LHCN-M2 (cell line): ENCODE measurements around the gene ATP11A. TPM values are rescaled to one million over a fixed set of nuclear protein-coding genes. Genes with fewer than 3 reads are reported as not detected.

ENCODE experiments used
- DNase-seq: peaks from one replicate; pipeline ENCODE4 v3.0.0-alpha.2; 2012; ENCODE audit warnings: low read depth
- polyA plus RNA-seq: library from polyadenylated mRNA; unstranded; fragments of >200 nt; gene quantifications from one replicate; pipeline ENCODE4 v1.2.1, GENCODE V29; 2012; ENCODE audit warnings: missing spikeins
- total RNA-seq: library from RNA; depleted of rRNA; stranded (reverse); fragments of >200 nt; gene quantifications from 2 replicates; pipeline ENCODE4 v1.2.3, GENCODE V29; 2014; rRNA removed

Gene ATP11A
- 6.0 and 6.7 TPM in 2 replicates for total RNA-seq
- polyA plus RNA-seq: 4.1 TPM

GRCh38 chr13:112689303-112690245, at the start of gene ATP11A:
Gene ATP11A (plus strand): TSS chr13:112690038. CDS start chr13:112690417, 379 bp downstream.
- DNase-seq: peak; percentile 88

- no peak for DNase-seq
Measured at GRCh38 chr13:112641456-112642089, 48.3 kb upstream of the ATP11A start.

GRCh38 chr13:112642090-112642460, 47.8 kb upstream of the ATP11A start:
- no peak for DNase-seq

- DNase-seq: no peak
Measured at GRCh38 chr13:112643759-112644459, 45.9 kb upstream of the ATP11A start.

GRCh38 chr13:112645327-112645914, 44.4 kb upstream of the ATP11A start:
- no peak for DNase-seq

- DNase-seq: no peak
Measured at GRCh38 chr13:112647256-112647655, 42.6 kb upstream of the ATP11A start.

- DNase-seq: no peak
Measured at GRCh38 chr13:112648101-112648500, 41.7 kb upstream of the ATP11A start.

GRCh38 chr13:112648966-112649690, 40.7 kb upstream of the ATP11A start:
- DNase-seq: no peak

GRCh38 chr13:112651311-112651710, 38.5 kb upstream of the ATP11A start:
- no peak for DNase-seq

- peak; percentile 4 for DNase-seq
Measured at GRCh38 chr13:112651750-112652511, 37.9 kb upstream of the ATP11A start.

GRCh38 chr13:112652512-112653070, 37.2 kb upstream of the ATP11A start:
- DNase-seq: no peak

- no peak for DNase-seq
Measured at GRCh38 chr13:112653071-112653470, 36.8 kb upstream of the ATP11A start.

GRCh38 chr13:112655913-112656312, 33.9 kb upstream of the ATP11A start:
- DNase-seq: no peak

GRCh38 chr13:112657850-112658445, 31.9 kb upstream of the ATP11A start:
- DNase-seq: peak; percentile 51

- no peak for DNase-seq
Measured at GRCh38 chr13:112658808-112659207, 31.0 kb upstream of the ATP11A start.

GRCh38 chr13:112661291-112661690, 28.5 kb upstream of the ATP11A start:
- no peak for DNase-seq

- no peak for DNase-seq
Measured at GRCh38 chr13:112664501-112665203, 25.2 kb upstream of the ATP11A start.

GRCh38 chr13:112668924-112669323, 20.9 kb upstream of the ATP11A start:
- no peak for DNase-seq
